ENCODE measurements around the gene TWNK.
"Not testable (repeated sequence)": the region's sequence is repeated elsewhere in the genome, so short reads cannot be mapped to it uniquely, and the experiment has no call there.

TWNK gene

DNA sequence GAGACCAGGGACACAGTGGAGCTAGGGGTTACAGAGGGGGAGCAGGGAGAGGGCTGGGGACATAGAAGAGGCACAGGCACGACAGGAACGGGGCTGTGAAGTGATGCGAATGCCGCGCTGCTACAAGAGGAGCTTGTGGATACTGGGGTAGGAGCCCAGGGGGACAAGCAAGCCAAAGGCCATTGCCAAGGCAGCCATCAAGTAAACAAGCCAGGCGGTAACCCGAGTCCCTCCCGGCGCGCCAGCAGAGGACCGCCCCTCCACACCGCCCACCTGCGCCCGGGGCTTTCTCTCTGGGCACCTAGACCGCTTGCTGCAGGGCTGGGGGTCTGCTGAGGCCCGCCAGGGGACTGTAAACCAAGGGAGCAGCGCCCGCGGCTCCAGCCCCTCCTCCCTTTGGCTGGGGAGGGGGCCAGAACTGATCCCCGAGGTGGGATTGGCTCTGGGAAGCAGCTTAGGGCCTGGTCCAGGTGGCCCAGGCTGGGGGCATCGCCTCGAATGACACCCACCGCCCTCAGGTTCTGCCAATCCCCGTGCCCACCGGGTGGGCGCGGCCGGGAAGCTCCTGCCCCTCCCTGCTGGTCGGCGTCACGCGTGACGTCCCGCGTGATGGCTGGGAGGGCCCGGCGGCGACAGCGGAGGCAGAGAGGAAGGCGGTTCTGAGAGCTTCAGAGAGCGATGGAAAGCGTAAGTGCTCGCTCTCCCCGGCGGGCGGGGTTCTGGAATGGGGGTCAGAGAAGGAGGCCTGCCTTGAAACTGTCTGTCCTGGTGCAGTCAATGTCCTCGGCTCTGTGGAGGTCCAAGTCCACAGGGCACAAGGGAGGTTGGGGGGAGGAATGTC, 44.7 kb downstream of the TWNK start:
- DNase-seq: peak; percentile 71

- peak; percentile 91 for DNase-seq
These were observed 45.4 kb downstream of the TWNK start for GRCh38 chr10:101032637-101033224.

- no peak for DNase-seq
These were observed 45.9 kb downstream of the TWNK start for GRCh38 chr10:101033276-101033675.

DNA sequence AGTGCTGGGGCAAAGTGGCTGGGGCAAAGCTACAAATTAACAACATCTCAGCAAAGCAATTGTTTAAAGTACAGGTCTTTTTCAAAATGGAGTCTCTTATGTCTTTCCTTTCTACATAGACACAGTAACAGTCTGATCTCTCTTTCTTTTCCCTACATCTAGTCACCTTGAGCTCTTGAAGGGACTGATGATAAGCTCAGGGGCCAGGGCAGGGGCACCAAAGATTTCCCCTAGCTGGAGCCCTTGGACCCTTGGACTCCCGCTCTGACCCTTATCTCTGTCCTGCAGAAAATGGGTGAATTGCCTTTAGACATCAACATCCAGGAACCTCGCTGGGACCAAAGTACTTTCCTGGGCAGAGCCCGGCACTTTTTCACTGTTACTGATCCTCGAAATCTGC, 47.1 kb downstream of the TWNK start:
- not testable (repeated sequence) for DNase-seq

- no peak for DNase-seq
These were observed 48.0 kb downstream of the TWNK start for GRCh38 chr10:101035314-101035713.

DNA sequence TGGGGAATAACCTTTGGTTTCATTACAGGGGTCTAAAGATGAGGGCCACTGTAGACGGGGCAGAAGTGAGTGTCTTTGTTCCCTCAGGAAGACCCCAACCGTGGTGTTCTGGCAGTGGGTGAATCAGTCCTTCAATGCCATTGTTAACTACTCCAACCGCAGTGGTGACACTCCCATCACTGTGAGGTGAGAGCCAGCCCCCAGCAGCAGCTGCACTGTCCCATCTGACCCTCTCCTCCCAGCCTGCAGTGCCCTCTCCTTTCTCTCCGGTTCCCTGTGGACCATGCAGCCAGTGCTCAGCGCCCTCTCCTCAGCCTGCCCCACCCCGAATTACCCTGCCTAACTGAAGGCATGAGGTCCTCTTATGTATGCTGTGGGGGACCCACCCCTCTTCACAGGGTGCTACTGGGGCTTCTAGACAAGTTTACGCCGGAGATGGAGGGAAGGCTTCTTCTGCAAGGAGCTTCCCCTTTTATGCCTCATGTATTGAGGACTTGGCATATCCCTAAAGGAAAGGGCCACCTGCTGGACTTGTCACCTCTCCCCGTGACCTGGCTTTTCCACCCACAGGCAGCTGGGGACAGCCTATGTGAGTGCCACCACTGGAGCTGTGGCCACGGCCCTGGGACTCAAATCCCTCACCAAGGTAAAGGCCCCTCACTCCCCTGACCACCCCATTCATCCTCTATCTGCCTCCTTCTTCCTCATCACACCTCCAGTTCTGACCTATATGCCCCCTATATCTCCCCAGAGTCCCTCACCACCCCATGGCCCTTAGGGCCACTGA, 48.8 kb downstream of the TWNK start:
- no peak for DNase-seq

DNA sequence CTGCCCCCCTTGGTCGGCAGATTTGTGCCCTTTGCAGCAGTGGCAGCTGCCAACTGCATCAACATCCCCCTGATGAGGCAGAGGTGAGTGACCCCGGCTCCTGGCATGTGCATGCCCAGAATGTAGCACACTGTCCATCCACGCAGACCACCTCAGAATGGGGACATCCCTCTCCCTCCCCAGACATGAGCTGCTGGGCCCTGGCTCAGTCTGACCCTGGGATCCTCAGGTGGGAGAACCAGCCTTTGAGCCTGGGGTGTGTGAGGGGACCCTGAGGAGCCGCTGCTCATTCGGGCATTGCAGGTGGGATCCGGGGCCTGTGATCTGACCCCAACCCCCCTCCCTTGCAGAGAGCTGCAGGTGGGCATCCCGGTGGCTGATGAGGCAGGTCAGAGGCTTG, 49.4 kb downstream of the TWNK start:
- DNase-seq: no peak

- DNase-seq: no peak
These were observed 51.1 kb downstream of the TWNK start for GRCh38 chr10:101038484-101038883.

DNA sequence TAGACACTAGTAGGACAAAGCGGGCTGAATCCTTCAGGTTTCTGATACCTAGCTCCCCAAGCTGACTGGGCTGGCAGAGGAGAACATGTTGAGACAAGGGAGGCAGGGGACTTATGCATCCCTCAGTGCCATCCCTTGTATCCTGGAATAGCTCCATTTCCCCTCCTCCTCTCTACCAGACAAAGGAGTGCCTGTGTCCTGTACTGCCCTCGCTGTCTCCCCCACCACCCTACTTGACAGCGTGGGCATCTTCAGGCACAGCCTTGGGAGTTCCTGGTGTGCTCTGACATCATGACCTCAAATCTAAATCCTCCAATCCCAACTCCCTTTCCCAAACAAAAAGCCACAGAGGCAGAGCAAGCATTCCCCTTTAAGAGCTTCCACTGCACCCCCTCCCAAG, 52.7 kb downstream of the TWNK start:
- no peak for DNase-seq

DNA sequence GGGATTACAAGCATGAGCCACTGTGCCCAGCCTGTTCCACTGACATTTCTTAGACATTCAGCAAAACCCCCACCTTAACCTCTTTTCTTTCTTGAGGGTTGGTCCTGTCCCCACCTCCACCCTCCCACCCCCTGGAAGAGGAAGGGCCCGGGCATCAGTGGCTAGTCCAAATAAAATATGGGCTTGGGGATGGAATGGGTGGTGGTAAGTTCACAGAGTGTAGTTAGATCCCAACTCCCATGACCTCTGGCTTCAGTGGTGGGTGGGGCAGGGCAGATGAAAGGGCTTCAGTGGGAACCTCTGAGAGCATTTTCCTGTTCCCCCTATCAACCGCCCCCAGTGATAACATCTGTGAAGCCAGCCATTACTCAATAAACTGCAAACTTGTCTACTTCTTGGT, 53.5 kb downstream of the TWNK start:
- DNase-seq: no peak

- DNase-seq: peak; percentile 85
These were observed 54.0 kb downstream of the TWNK start for GRCh38 chr10:101041252-101041761.

GRCh38 chr10:101042118-101042517, 54.8 kb downstream of the TWNK start:
- DNase-seq: no peak

DNA sequence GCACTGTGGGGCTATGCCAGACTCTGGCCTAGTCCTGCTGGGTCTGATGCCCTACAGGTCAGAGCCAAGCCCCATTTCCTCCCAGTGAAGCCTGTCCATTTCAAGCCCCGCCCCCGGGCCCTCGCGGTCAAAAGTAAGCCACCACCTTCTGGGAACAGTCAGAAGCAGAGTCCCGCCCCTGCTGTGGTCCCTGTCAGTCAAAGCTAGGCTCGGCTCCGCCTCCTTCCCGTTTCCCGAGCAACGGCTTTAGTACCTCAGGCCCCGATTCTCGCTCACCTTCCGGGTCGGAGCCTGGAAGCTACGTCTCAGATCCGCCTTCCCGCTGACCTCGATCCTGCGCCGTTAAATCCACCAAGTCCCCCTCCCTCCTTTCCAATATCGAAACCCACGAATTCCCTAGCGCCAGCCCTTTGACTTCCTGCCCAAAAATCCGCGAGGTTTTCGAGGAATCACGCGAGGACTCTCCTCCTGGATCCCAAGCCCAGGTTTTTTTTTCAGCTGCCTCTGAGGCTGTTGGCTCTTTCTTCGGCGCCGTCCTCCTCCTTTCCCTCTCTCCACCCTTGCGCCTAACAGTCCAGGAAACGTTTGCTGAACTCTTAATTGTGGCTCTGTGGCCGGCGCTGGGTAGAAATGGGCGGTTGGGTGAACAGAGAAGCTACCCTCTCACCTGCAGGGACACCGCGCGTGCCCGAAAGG, 55.5 kb downstream of the TWNK start:
- DNase-seq: peak; percentile 94

- DNase-seq: no peak
These were observed 56.0 kb downstream of the TWNK start for GRCh38 chr10:101043363-101043707.
